SH-SY5Y (cell line): Measurements from ENCODE around the gene GNG7.

ENCODE experiments used
- GATA2 ChIP-seq: IDR thresholded peaks from 2 replicates; pipeline ENCODE4 v1.6.1; 2011; ENCODE audit warnings: mild to moderate bottlenecking, low read depth, low read length
- GATA3 ChIP-seq: IDR thresholded peaks from 2 replicates; pipeline ENCODE4 v1.6.1; 2011; ENCODE audit warnings: low read depth, mild to moderate bottlenecking, low read length, moderate library complexity

Gene GNG7

GRCh38 chr19:2702170-2703076 is at the start of gene GNG7:
TSS of gene GNG7 (minus strand) at chr19:2702694. CDS start at chr19:2520688, 182,006 bp downstream.
- TF ChIP-seq GATA3 (no peak), GATA2 (no peak)

- TF ChIP-seq GATA3 (no peak), GATA2 (no peak)
These were observed 48.9 kb upstream of the GNG7 start for GRCh38 chr19:2751438-2751830.

GRCh38 chr19:2750808-2751437 is 48.4 kb upstream of the GNG7 start:
- TF ChIP-seq GATA3, result no peak
- TF ChIP-seq GATA2, result no peak

GRCh38 chr19:2747349-2747748 is 44.9 kb upstream of the GNG7 start:
- TF ChIP-seq GATA3 (no peak), GATA2 (no peak)

- TF ChIP-seq GATA3 (no peak), GATA2 (no peak)
These were observed 41.6 kb upstream of the GNG7 start for GRCh38 chr19:2744113-2744512.

- no peak for TF ChIP-seq GATA2
- no peak for TF ChIP-seq GATA3
These were observed 40.6 kb upstream of the GNG7 start for GRCh38 chr19:2743099-2743498.

GRCh38 chr19:2740314-2740656 is 37.8 kb upstream of the GNG7 start:
- TF ChIP-seq GATA3, result no peak
- TF ChIP-seq GATA2, result no peak

- TF ChIP-seq GATA3 (no peak), GATA2 (no peak)
These were observed 37.3 kb upstream of the GNG7 start, which contains the start of gene SLC39A3 for GRCh38 chr19:2739602-2740313. TSS of gene SLC39A3 (minus strand) at chr19:2740017. CDS start at chr19:2737257, 2,760 bp downstream.

- TF ChIP-seq GATA3 (no peak), GATA2 (no peak)
These were observed 34.2 kb upstream of the GNG7 start for GRCh38 chr19:2736550-2737190.

GRCh38 chr19:2735374-2735773 is 32.9 kb upstream of the GNG7 start:
- TF ChIP-seq GATA2 (no peak), GATA3 (no peak)

- TF ChIP-seq GATA3, result no peak
These were observed 32.2 kb upstream of the GNG7 start for GRCh38 chr19:2734589-2735288.

GRCh38 chr19:2733930-2734588 is 31.6 kb upstream of the GNG7 start:
- TF ChIP-seq GATA2 (no peak), GATA3 (no peak)

- TF ChIP-seq GATA3, result no peak
- no peak for TF ChIP-seq GATA2
These were observed 30.4 kb upstream of the GNG7 start for GRCh38 chr19:2732883-2733282.
